TTC549 (cell line): ENCODE results near the gene IL26.
"Not testable (repeated sequence)": the region's sequence is repeated elsewhere in the genome, so short reads cannot be mapped to it uniquely, and the experiment has no call there.

ENCODE experiments used
- FAIRE-seq: peaks from 2 replicates; lab custom pipeline; 2012; peaks lifted over from hg19 to GRCh38; lab: Jason Lieb, UNC

The IL26 gene

GRCh38 chr12:68198507-68199086 is 27.0 kb downstream of the IL26 start:
- no peak for FAIRE-seq

DNA sequence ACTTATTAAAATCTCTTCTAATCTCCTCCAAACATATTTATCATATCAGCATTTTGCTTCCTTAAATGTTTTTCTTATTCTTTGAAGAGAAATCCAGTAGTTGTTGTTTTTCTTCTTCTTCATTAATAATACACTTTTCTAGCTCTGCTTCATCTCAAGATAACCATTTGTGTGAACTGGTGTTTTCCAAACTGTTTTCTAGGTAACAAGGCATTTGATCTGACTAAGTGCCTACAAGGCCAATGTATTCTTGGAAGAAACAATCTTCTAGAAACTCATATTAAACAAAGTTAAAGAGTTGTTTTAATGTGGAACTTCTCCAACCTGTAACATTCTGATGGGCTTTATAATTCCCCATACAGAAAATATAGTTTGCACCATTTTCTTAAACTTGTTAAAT is 35.3 kb downstream of the IL26 start:
- no peak for FAIRE-seq

DNA sequence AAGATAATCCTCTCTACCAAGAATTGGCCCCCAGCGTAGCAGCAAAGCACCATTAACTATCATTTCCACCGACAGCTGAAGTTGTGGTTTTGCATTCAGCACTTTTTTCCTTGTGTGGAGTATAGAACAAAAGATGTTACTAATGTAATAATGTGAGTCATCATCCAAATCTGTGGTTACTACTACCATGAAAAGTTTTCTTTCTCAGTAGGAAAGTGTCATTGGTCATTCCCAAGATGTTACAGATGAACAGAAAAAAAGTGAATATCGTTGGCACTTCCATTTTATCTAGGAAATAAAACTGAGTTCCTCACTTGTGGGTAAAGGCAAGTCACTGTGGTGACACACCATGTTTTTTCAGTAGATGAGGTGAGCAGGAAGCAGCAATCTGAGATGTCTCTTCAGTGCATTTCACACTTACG is 35.8 kb downstream of the IL26 start:
- FAIRE-seq, result no peak

GRCh38 chr12:68185598-68185997 is 40.0 kb downstream of the IL26 start:
- FAIRE-seq, result no peak

DNA sequence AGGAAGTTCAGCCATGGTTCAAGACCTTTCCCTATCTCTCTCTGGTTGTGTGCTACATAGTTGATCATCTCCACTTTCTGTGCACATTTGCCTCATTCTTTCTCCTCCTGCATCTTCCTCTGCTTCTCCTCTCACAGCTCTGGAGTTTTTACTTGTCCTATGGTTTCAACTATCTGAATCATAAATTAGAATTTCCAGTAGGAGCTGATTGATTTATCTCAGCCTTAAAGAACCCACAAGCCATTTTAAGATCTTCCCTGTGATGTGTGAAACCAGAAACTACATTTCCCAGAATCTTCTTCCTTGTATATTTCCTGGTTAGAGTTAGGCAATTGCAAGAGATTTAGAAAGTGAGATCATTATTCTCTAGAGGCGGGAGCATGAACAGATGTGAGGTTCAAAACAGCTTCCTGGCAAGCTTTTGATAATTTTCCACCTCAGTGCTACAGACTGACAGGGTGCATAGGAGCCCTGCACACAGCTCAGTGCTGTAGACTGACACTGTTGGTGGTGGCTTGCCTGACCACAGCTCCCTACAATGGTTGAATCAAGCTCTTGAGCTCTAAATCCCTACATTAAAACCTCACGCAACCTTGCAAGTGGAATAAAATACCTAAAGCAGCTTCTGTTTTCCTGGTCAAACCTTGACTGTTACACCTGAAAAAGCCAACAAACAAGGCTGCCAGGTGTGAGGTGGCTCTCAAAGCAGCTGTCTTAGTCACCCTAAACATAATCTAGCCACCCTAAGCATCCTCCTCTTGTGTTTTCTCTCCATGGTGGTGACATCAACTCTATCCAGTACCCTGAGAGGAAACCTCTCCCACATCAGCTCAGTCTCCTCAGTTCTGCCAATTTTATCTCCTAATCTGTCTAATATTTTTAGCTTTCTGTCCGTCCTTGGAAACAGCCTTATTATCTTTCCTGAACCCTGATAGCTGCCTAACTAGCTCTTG is 44.5 kb downstream of the IL26 start:
- FAIRE-seq, result no peak

DNA sequence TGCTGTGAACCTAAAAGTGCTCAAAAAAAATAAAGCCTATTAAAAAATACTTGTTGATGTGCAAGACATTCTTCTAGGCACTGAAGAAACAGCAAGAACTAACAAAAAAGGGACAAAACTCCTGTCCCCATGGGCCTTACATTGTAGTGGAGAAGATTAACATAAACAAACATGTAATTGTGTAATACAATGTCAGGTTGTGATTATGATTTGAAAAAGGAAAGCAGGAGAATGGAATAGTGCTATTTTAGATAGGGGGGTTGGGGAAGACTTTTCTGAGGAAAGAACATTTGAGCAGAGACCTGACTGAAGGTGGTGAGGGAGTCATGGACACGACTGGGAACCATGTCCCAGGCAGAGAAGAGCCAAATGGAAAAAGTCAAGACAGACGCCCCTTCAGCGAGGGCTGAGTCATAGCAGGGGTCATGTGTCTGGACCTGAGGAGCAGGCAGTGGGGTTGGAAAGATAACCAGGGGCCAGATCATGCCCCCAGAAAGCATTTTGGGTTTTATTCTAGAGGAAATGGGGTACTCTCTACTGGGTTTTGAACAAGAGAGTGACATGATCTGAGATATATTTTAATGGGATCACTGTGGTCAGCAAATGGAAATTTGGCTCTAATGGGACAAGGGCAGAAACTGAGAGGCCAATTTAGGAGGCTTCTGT is 46.7 kb downstream of the IL26 start:
- FAIRE-seq, result no peak

DNA sequence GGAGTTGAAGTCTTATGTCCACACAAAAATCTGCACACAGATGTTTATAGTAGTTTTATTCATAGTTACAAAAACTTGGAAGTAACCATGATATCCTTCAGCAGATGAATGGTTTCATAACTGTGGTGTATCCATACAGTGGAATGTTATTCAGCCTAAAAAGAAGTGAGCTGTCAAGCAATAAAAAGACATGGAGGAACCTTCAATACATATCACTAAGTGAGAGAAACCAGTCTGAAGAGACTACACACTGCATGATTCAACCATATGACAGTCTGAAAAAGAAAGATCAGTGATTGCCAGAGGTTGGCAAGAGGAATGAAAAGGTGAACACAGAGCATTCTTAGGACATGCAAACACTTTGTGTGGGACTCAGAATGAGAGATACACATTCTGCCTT is 47.4 kb downstream of the IL26 start:
- no peak for FAIRE-seq

GRCh38 chr12:68177562-68177961 is 48.0 kb downstream of the IL26 start:
- FAIRE-seq, result no peak

DNA sequence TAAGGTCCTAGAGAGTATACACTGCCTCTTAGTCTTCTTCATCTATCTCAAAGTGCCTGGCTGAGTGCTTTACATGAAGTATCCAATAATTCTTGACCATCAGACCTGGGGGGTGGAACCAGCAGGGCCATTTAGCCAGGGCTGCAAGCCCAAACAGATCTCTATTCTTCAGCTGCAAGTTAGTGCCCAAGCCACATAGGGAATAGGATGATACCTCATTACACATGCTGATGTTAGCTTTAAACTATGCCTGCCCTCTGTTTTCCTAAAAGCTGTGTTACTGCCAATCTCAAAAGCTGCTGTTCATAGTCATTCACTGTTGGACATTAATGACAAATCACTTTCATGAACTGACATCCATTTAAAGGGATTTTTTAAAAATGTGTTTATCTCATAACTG is 49.4 kb downstream of the IL26 start:
- FAIRE-seq, result no peak

- FAIRE-seq, result no peak
These were observed 50.0 kb downstream of the IL26 start for GRCh38 chr12:68175557-68176061.

DNA sequence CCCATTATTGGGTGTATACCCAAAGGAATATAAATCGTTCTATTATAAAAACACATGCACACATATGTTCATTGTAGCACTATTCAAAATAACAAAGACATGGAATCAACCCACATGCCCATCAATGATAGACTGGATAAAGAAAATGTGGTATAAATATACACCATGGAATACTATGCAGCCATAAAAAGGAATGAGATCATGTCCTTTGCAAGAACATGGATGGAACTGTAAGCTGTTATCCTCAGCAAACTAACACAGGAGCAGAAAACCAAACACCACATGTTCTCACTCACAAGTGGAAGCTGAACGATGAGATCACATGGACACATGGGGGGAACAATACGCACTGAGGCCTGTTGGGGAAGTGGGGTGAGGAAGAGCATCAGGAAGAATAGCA is 50.8 kb downstream of the IL26 start:
- not testable (repeated sequence) for FAIRE-seq

DNA sequence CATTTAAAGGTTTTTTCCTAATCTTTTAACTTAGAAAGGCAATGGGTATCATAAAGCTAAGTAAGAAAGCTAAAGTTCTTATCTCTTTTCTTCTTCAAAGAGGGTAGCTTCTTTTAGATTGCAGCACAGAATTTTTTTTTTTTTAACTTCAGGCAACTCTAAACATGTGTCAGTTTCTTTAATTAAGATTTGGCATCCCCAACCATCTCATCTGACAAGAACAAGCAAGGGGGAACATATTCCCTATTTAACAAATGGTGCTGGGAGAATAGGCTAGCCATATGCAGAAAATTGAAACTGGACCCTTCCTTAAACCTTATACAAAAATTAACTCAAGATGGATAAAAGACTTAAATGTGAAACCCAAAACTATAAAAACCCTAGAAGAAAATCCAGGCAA is 51.8 kb downstream of the IL26 start:
- FAIRE-seq, result no peak

GRCh38 chr12:68170726-68171125 is 54.9 kb downstream of the IL26 start:
- FAIRE-seq, result no peak

- no peak for FAIRE-seq
These were observed 56.3 kb downstream of the IL26 start for GRCh38 chr12:68169213-68169889.

GRCh38 chr12:68166317-68166831 is 59.2 kb downstream of the IL26 start:
- no peak for FAIRE-seq

DNA sequence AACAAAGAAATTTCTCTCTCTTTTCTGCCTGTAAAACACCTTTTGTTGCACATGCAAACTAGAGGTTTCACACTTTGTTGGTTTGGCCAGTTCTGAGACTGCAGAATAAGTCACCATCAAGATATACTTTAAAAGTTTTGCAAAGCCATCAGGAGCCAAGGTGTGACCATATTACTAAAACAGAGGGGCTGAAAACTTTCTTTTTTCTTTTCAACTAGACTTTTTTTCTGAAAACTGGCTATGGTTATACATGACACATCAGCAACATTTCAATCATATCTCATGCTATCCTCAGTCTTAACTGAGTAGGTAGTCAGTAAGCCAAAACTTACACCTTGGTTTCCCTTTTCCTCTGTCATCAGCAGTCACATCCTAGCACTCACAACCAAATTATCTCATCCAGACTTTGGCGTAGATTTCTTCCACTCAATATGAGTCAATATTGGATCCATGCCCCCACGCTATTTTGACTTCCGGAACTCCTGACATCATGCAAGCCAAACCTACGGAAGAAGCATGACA is 62.0 kb downstream of the IL26 start:
- FAIRE-seq, result no peak

- no peak for FAIRE-seq
These were observed 63.2 kb downstream of the IL26 start for GRCh38 chr12:68162374-68162773.

DNA sequence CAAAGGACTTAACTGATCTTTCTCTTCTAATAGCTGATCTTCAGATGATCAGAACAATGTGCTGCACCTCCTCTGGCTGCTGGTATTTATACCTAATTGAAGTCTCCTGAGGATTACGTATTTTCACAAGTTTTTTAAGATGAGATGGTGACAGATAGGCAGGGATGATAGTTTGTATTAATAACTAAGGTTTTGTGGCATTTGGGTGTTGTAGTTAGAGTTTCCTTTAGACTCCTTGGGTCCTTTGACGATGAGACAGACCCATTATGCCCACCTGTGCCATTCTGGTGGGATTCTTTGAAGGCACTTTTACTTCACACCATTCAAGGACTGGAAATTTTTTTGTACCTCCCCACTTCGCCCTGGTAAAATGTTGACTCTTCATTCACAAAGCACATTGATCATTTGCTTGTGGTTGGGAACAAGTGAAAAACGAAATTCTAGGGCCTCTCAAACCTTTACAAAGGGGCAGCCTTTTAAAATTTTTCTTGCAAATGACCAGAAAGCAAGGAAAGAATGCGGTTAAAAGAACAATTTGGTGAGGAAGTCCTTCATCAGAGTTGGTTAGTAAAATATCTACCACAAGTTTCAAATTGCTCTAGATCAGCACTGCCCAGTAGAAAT is 65.8 kb downstream of the IL26 start, which contains the start of gene IFNG:
TSS of gene IFNG (minus strand) at position 60 of the 624 bp plus-strand sequence. CDS start 125 bp downstream, outside the sequence.
- no peak for FAIRE-seq

GRCh38 chr12:68158432-68158831 is 67.2 kb downstream of the IL26 start:
- no peak for FAIRE-seq

GRCh38 chr12:68157380-68157779 is 68.2 kb downstream of the IL26 start:
- no peak for FAIRE-seq

GRCh38 chr12:68156636-68157035 is 69.0 kb downstream of the IL26 start:
- FAIRE-seq, result no peak
